ENCODE measurements around the gene PDXP.
A peak's percentile ranks its signal among the peaks of the same experiment; 100 is the strongest.
"Not testable (repeated sequence)": the region's sequence is repeated elsewhere in the genome, so short reads cannot be mapped to it uniquely, and the experiment has no call there.

PDXP gene

GRCh38 chr22:37658133-37659065, at the start of gene PDXP:
Gene PDXP, plus strand, starts transcription at chr22:37658723. Its CDS starts 60 bp downstream, at chr22:37658783.
- DNase-seq (ENCODE audit: low read depth in 3 of 3) = peak; percentile 97 to 98 (median 98)

GRCh38 chr22:37609240-37610152, 49.0 kb upstream of the PDXP start:
- no peak for DNase-seq (ENCODE audit: low read depth in 3 of 3)

- DNase-seq (ENCODE audit: low read depth in 3 of 3) = not testable (repeated sequence)
These were observed 48.4 kb upstream of the PDXP start for GRCh38 chr22:37610153-37610475.

GRCh38 chr22:37610480-37611129, 47.9 kb upstream of the PDXP start:
- DNase-seq (ENCODE audit: low read depth in 3 of 3) = no peak

GRCh38 chr22:37611207-37611606, 47.3 kb upstream of the PDXP start:
- no peak for DNase-seq (ENCODE audit: low read depth in 3 of 3)

GRCh38 chr22:37616201-37617083, 42.1 kb upstream of the PDXP start:
- DNase-seq (ENCODE audit: low read depth in 3 of 3) = no peak

GRCh38 chr22:37617431-37617830, 41.1 kb upstream of the PDXP start:
- DNase-seq (ENCODE audit: low read depth in 3 of 3) = no peak

GRCh38 chr22:37618072-37618656, 40.4 kb upstream of the PDXP start:
- DNase-seq (ENCODE audit: low read depth in 3 of 3) = no peak

- no peak for DNase-seq (ENCODE audit: low read depth in 3 of 3)
These were observed 39.8 kb upstream of the PDXP start for GRCh38 chr22:37618674-37619073.

- no peak for DNase-seq (ENCODE audit: low read depth in 3 of 3)
These were observed 38.5 kb upstream of the PDXP start for GRCh38 chr22:37619991-37620390.

- DNase-seq (ENCODE audit: low read depth in 3 of 3) = no peak
These were observed 37.1 kb upstream of the PDXP start for GRCh38 chr22:37621352-37621860.

GRCh38 chr22:37623075-37624016, 35.2 kb upstream of the PDXP start:
- DNase-seq (ENCODE audit: low read depth in 3 of 3) = peak; percentile 50 to 67 (median 61)

- no peak for DNase-seq (ENCODE audit: low read depth in 3 of 3)
These were observed 34.5 kb upstream of the PDXP start for GRCh38 chr22:37624017-37624365.

GRCh38 chr22:37624876-37625275, 33.6 kb upstream of the PDXP start:
- no peak for DNase-seq (ENCODE audit: low read depth in 3 of 3)

- no peak for DNase-seq (ENCODE audit: low read depth in 3 of 3)
These were observed 32.8 kb upstream of the PDXP start for GRCh38 chr22:37625737-37626136.

- DNase-seq (ENCODE audit: low read depth in 3 of 3) = no peak
These were observed 32.4 kb upstream of the PDXP start for GRCh38 chr22:37626144-37626543.

GRCh38 chr22:37626556-37627075, 31.9 kb upstream of the PDXP start:
- DNase-seq (ENCODE audit: low read depth in 3 of 3) = no peak

GRCh38 chr22:37627121-37627520, 31.4 kb upstream of the PDXP start:
- no peak for DNase-seq (ENCODE audit: low read depth in 3 of 3)

GRCh38 chr22:37627545-37627944, 31.0 kb upstream of the PDXP start:
- no peak for DNase-seq (ENCODE audit: low read depth in 3 of 3)
